Measurements from ENCODE around the gene LRRC14B. TPM values are rescaled to one million over a fixed set of nuclear protein-coding genes. Genes with fewer than 3 reads are reported as not detected.

The LRRC14B gene
- 1.2 TPM for total RNA-seq

GRCh38 chr5:191036-191948 is at the start of gene LRRC14B:
Gene LRRC14B, plus strand, starts transcription at chr5:191495. Its CDS starts 44 bp downstream, at chr5:191539.
- DNase-seq (ENCODE audit: low spot score in 2 of 2) = peak; percentile 55 to 69
- no peak for FAIRE-seq

DNA sequence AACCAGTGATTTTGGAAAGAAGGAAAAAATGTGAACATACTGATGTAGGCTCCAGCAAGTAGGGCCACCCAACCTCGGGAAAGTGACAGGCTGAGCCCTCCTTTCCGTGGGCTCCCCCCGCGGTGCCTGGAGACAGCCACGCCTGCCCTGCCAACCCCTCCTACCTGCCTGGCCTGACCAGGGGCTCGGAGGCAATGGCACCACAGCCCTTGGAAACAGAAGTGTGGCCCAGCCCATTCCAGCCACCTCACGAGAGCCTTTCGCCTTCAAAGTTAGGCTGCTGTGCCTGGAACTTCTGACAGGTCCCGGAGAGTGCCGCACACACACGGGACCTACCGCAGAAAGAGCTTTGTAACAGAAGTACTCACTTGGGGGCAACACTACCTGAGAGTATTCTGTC is 49.5 kb upstream of the LRRC14B start:
- DNase-seq (ENCODE audit: low spot score in 2 of 2) (no peak), FAIRE-seq (no peak)

DNA sequence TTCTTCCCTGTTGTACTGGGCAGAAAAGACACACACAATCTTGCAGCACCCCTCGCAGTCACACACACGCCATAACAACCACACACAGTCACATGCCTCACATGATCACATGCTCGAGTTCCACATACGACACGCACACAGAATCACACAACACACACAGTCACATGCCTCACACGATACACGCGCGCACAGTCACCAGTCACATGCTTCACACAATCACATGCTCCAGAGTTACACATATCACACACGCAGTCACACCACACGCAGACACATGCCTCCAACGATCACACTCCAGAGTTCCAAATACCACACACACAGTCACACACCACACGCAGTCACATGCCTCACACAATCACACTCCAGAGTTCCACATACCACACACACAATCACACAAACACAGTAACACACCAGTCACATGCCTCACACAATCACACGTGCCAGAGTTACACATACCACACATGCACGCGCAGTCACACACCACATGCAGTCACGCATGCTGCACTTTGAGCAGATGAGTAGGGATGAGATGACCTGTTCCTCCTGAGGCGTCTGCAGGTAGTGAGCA is 49.0 kb upstream of the LRRC14B start:
- no peak for DNase-seq (ENCODE audit: low spot score in 2 of 2)
- FAIRE-seq = no peak

- FAIRE-seq (no peak), DNase-seq (ENCODE audit: low spot score in 2 of 2) (no peak)
These were observed 48.3 kb upstream of the LRRC14B start for GRCh38 chr5:143041-143440.

GRCh38 chr5:144941-145340 is 46.4 kb upstream of the LRRC14B start:
- DNase-seq (ENCODE audit: low spot score in 2 of 2) = no peak
- FAIRE-seq = no peak

- DNase-seq (ENCODE audit: low spot score in 2 of 2) = no peak
- FAIRE-seq = no peak
These were observed 45.5 kb upstream of the LRRC14B start for GRCh38 chr5:145585-146323.

- FAIRE-seq (no peak), DNase-seq (ENCODE audit: low spot score in 2 of 2) (no peak)
These were observed 43.5 kb upstream of the LRRC14B start for GRCh38 chr5:147751-148150.

DNA sequence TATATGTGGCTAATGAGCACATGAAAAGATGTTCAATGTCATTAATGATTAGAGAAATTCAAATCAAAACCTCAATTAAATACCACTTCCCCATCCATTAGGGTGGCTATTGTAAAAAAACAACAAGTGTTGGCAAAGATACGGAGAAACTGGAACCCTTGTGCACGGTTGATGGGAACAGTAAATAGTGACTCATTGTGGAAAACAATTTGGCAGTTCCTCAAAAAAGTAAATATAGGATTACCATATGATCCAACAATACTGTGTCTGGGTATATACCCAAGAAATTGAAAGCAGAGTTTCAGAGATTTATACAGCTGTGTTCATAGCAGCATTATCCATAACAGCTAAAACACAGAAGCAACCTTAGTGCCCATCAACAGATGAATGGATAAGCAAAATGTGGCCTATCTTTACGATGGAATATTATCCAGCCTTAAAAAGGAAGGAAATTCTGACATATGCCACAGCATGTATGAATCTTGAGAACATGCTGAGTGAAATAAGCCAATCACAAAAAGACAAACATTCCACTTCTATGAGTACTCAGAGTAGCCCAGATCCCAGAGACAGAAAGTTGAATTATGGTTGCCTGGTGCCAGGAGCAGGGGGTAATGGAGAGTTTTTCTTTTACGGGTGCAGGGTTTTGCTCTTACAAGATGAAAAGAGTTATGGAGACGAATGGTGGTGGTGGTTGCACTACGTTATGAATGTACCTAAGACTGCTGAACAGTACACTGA is 41.4 kb upstream of the LRRC14B start:
- FAIRE-seq (no peak), DNase-seq (ENCODE audit: low spot score in 2 of 2) (no peak)

DNA sequence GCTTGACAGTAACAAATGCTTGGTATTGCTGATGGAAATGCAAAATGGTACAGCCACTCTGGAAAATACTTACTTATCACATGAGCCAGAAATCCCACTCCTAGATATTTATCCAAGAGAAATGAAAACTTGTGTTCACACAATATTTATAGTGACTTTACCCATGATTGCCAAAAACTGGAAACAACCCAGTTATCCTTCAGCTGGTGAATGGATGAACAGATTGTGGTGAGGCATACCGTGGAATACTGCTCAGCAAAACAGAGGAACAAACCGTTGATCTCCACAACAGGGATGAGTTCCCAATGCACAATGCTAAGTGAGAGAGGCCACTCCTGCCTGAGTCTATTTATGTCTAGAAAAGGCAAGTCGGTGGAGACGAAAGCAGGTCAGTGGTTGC is 40.5 kb upstream of the LRRC14B start:
- no peak for DNase-seq (ENCODE audit: low spot score in 2 of 2)
- FAIRE-seq = no peak

DNA sequence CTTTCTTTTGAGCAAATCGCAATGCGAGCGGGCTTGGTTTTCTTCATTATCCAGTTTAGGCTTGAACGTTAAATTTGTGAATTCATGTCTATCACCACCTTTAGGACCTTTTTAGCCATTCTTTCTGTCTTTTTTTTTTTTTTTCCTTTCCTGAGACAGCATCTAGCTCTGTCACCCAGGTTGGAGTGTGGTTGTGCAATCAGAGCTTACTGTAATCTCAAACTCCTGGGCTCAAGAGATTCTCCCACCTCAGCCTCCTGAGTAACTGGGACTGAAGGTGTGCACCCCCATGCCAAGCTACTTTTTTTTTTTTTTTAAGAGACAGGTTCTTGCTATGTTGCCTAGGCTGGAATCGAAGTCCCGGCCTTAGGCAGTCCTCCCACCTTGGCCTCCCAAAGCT is 39.2 kb upstream of the LRRC14B start:
- DNase-seq (ENCODE audit: low spot score in 2 of 2) = no peak
- FAIRE-seq = no peak

DNA sequence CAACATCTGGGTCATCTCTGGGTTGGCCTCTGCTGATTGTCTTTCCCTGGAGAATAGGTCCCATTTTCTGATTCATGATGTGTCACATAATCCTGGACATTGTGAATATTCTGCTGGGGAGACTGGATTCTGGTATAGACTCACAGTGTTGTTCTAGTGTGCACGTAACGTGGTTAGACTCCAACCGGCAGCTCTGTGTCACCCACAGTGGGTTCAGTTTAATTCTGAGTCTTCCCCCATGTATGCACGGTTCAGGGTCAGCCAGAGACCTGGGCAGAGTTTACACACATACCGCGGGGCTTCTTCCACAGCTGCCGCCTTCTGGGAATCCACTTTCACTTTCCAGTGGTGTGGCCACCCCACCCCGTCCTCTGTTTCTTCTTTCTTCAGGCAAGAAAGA is 38.0 kb upstream of the LRRC14B start:
- no peak for DNase-seq (ENCODE audit: low spot score in 2 of 2)
- no peak for FAIRE-seq

DNA sequence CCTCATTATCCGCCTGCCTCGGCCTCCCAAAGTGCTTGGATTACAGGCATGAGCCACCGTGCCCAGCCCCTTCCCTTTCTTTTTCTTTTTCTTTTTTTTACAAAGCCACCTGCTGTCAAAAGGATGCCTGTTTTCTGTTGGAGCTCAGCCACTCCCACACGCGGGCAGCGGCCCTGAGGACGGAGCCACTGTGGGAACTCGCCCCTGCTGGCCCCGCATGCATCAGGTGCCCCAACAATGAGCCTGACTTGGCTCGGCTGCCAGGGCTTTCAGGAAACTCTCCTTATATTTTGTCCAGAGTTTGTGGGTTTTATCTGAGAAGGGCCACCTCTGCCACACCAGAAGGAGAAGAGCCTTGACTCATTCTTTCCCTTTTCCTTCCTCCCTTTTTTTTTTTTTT is 37.1 kb upstream of the LRRC14B start:
- DNase-seq (ENCODE audit: low spot score in 2 of 2) (no peak), FAIRE-seq (no peak)

DNA sequence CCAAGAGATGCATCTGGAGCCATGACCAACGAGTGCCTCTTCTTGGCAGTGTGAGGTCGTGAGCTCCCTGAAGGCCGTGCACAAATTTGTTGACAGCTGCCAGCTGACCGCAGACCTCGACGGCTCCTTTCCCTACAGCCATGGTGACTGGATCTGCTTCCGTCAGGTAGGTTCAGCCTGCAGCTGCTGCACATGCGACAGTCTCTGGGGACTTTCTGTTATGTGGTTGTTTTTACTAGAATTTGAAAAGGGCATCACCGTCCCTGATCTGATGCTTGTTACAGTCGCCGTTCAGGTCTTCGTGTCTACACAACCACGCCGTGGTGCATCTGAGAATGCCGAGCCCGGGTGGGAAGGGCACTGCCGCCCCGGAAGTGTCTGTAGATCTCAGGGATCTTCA is 36.5 kb upstream of the LRRC14B start:
- DNase-seq (ENCODE audit: low spot score in 2 of 2) (no peak), FAIRE-seq (no peak)

GRCh38 chr5:155651-156410 is 35.5 kb upstream of the LRRC14B start:
- FAIRE-seq = no peak
- no peak for DNase-seq (ENCODE audit: low spot score in 2 of 2)

- DNase-seq (ENCODE audit: low spot score in 2 of 2) (no peak), FAIRE-seq (no peak)
These were observed 34.8 kb upstream of the LRRC14B start for GRCh38 chr5:156411-157072.

DNA sequence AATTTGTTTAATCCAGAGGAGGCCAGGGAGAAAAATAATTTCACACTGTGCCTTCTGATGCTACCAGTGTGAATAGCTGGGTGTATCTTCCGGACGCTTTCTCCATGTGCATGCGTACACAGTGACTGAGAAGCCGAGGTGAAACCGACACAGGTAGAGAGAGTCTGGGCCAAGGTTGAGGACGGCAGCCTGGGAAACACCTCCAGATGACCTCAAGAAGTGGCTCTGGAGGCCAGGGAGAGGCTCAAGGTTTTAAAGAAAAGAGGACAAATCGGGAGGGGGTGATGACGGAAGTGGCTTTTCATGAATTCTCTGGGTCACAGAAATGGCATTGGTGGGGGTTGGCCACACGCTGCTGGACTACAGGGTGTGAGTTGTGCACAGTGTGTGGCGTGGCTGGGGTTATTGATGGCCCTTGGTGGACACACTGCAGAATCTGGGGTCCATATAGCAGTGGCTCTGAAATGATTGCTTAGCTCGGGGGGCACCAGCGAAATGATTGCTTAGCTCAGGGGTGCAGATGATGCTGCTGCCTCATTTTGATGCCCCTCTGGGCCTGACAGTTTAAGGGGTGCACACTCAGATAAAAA is 34.1 kb upstream of the LRRC14B start:
- FAIRE-seq = no peak
- DNase-seq (ENCODE audit: low spot score in 2 of 2) = no peak

DNA sequence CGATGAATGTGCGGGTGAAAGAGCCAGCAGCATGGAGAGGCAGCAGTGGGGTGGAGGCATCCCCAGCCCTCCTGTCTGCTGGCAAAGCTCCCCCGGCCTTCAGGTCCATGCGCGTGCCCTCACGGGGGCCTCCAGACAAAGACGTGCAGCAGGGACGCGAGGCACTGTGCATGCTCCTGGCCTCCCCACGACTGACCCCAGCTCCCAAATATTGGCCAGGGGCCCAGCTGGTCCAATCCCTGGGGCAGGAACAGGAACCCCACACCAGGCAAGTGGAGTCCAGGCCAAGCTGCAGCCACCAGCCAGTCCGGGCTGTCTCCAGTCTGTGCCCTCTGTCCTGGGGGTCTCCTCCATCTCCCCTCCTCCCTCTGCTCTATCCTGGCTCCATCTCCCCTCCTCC is 33.5 kb upstream of the LRRC14B start:
- no peak for DNase-seq (ENCODE audit: low spot score in 2 of 2)
- no peak for FAIRE-seq

DNA sequence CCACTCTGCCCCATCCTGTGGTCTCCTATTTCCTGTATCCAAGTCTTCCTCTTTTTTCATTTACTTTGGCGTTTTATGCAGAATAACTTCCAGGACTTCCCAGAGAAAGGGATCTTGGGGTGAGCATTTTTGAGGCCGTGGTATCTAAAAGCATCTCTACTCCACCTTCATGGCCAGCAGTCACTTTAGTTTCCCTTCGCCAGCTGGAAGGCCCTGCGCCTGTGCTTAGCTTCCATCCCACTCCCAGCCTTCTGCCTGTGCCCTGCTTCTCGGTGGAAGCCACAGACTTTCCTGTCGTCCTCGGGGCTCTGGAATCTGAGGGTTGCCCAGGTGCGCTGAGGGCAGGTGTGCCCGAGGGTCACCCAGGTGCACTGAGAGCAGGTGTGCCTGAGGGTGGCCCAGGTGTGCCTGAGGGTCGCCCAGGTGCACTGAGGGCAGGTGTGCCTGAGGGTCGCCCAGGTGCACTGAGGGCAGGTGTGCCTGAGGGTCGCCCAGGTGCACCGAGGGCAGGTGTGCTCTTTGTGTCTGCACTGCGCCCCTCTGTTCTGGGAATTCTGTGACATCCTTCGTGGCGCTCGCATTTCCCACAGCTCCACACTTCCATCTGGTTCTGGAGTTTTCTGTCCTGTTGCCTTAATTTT is 32.4 kb upstream of the LRRC14B start:
- FAIRE-seq = no peak

More for the DNA sequence above, 32.4 kb upstream of the LRRC14B start:
- DNase-seq (ENCODE audit: low spot score in 2 of 2) = no peak
